ENCODE data around the gene MCC. TPM values are rescaled to one million over a fixed set of nuclear protein-coding genes. Genes with fewer than 3 reads are reported as not detected.

Gene MCC
- total RNA-seq, 1 experiment from 2014 or later, result 23.5 TPM

DNA sequence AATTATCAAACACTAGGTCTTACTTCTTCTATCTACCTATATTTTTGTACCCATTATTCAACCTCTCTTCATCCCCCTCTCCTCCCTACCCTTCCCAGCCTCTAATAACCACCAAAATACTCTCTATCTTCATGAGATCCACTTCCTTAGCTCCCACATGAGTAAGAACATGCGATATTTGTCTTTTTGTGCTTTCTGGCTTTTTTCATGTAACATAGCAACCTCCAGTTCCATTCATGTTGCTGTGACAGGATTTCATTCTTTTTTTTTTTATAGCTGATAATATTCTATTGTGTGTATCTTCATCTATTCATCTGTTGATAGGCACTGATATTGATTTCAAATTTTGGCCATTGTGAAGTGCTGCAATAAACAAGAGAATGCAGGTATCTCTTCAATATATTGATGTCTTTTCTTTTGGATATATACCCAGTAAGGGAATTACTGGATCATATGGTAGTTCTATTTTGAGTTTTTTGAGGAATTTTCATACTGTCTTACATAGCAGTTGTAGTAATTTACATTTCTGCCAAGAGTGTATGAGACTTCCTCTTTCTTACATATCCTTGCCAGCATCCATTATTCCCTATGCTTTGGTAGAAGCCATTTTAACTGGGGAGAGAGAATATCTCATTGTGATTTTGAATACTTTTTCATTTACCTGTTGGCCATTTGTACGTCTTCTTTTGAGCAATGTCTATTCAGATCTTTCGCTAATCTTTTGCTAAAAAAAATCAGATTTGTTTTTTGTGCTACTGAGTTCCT lies 354.9 kb downstream of the MCC start:
- TF ChIP-seq CREB1 (CRISPR knock-in tag; IDR thresholded peaks at IDR 0.05) (no peak), GRHL2 (CRISPR knock-in tag; IDR thresholded peaks at IDR 0.05; ENCODE audit: insufficient replicate concordance, severe bottlenecking) (no peak), NFE2L1 (CRISPR knock-in tag; IDR thresholded peaks at IDR 0.05) (no peak), PRRX2 (CRISPR knock-in tag; IDR thresholded peaks at IDR 0.05) (no peak), ZBTB21 (CRISPR knock-in tag; IDR thresholded peaks at IDR 0.05; ENCODE audit: borderline replicate concordance) (no peak), OVOL2 (CRISPR knock-in tag; IDR thresholded peaks at IDR 0.05; ENCODE audit: borderline replicate concordance) (no peak)
- TF ChIP-seq, protein P1, sequence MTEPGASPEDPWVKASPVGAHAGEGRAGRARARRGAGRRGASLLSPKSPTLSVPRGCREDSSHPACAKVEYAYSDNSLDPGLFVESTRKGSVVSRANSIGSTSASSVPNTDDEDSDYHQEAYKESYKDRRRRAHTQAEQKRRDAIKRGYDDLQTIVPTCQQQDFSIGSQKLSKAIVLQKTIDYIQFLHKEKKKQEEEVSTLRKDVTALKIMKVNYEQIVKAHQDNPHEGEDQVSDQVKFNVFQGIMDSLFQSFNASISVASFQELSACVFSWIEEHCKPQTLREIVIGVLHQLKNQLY (CRISPR knock-in tag; IDR thresholded peaks at IDR 0.05), result no peak
- TF ChIP-seq, protein P2, sequence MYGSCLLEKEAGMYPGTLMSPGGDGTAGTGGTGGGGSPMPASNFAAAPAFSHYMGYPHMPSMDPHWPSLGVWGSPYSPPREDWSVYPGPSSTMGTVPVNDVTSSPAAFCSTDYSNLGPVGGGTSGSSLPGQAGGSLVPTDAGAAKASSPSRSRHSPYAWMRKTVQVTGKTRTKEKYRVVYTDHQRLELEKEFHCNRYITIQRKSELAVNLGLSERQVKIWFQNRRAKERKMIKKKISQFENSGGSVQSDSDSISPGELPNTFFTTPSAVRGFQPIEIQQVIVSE (CRISPR knock-in tag; IDR thresholded peaks at IDR 0.05; ENCODE audit: borderline replicate concordance), result no peak
- Mint-ChIP-seq H3K27me3 (ENCODE audit: low read depth) (no peaks in the 10 kb centered on the region; the same call in 1 of the 2 replicates), H3K4me3 (no peak overlapping the region), H3K36me3 (peaks cover 3% of the 10 kb centered on the region; the same call in 1 of the 2 replicates), H3K9me3 (0 out of 2 replicates have a peak, but pooled peaks cover 3% of the 10 kb centered on the region), H3K4me1 (peaks cover 7% of the 10 kb centered on the region), H3K27ac (no peak overlapping the region)
- POLR2A ChIA-PET, result interaction anchor here (0.6 kb wide), 1 partner anchor 51 kb away, joined by 3 read pairs; no protein-coding TSS in a partner anchor
- DNase-seq (ENCODE audit: low spot score), result no peak
- no peak for ATAC-seq
- CTCF ChIA-PET, result no interaction called here

DNA sequence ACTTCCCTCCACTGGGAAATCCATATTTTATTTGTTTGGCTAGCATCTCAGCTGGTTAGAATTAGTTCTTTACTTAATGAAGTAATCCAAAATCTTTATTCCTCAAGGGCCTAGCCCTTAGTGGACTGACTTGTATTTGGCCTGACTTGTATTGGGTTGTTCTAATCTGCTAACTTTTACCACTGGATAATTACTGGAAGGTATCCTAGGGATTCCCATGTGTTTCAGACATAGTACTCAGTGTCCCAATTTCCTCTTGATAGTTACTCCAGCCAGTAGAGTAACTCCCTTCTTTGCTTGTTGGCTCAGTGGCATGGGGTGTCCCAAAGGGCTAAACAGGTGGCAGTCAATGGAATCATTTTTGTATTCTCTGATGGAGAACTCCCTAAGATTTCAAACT lies 355.7 kb downstream of the MCC start:
- Mint-ChIP-seq H3K27ac (no peak overlapping the region), H3K4me1 (peaks cover 15% of the 10 kb centered on the region), H3K9me3 (peaks cover 7% of the 10 kb centered on the region), H3K36me3 (peaks cover 6% of the 10 kb centered on the region; the same call in 1 of the 2 replicates), H3K4me3 (no peak overlapping the region), H3K27me3 (ENCODE audit: low read depth) (no peaks in the 10 kb centered on the region; the same call in 1 of the 2 replicates)
- DNase-seq (ENCODE audit: low spot score) (no peak), ATAC-seq (no peak)
- TF ChIP-seq, protein P3, sequence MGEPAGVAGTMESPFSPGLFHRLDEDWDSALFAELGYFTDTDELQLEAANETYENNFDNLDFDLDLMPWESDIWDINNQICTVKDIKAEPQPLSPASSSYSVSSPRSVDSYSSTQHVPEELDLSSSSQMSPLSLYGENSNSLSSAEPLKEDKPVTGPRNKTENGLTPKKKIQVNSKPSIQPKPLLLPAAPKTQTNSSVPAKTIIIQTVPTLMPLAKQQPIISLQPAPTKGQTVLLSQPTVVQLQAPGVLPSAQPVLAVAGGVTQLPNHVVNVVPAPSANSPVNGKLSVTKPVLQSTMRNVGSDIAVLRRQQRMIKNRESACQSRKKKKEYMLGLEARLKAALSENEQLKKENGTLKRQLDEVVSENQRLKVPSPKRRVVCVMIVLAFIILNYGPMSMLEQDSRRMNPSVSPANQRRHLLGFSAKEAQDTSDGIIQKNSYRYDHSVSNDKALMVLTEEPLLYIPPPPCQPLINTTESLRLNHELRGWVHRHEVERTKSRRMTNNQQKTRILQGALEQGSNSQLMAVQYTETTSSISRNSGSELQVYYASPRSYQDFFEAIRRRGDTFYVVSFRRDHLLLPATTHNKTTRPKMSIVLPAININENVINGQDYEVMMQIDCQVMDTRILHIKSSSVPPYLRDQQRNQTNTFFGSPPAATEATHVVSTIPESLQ (CRISPR knock-in tag; IDR thresholded peaks at IDR 0.05), result no peak
- TF ChIP-seq, protein P4, sequence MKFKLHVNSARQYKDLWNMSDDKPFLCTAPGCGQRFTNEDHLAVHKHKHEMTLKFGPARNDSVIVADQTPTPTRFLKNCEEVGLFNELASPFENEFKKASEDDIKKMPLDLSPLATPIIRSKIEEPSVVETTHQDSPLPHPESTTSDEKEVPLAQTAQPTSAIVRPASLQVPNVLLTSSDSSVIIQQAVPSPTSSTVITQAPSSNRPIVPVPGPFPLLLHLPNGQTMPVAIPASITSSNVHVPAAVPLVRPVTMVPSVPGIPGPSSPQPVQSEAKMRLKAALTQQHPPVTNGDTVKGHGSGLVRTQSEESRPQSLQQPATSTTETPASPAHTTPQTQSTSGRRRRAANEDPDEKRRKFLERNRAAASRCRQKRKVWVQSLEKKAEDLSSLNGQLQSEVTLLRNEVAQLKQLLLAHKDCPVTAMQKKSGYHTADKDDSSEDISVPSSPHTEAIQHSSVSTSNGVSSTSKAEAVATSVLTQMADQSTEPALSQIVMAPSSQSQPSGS (CRISPR knock-in tag; IDR thresholded peaks at IDR 0.05; ENCODE audit: borderline replicate concordance, low read depth), result no peak
- TF ChIP-seq, protein P5, sequence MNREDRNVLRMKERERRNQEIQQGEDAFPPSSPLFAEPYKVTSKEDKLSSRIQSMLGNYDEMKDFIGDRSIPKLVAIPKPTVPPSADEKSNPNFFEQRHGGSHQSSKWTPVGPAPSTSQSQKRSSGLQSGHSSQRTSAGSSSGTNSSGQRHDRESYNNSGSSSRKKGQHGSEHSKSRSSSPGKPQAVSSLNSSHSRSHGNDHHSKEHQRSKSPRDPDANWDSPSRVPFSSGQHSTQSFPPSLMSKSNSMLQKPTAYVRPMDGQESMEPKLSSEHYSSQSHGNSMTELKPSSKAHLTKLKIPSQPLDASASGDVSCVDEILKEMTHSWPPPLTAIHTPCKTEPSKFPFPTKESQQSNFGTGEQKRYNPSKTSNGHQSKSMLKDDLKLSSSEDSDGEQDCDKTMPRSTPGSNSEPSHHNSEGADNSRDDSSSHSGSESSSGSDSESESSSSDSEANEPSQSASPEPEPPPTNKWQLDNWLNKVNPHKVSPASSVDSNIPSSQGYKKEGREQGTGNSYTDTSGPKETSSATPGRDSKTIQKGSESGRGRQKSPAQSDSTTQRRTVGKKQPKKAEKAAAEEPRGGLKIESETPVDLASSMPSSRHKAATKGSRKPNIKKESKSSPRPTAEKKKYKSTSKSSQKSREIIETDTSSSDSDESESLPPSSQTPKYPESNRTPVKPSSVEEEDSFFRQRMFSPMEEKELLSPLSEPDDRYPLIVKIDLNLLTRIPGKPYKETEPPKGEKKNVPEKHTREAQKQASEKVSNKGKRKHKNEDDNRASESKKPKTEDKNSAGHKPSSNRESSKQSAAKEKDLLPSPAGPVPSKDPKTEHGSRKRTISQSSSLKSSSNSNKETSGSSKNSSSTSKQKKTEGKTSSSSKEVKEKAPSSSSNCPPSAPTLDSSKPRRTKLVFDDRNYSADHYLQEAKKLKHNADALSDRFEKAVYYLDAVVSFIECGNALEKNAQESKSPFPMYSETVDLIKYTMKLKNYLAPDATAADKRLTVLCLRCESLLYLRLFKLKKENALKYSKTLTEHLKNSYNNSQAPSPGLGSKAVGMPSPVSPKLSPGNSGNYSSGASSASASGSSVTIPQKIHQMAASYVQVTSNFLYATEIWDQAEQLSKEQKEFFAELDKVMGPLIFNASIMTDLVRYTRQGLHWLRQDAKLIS (CRISPR knock-in tag; IDR thresholded peaks at IDR 0.05; ENCODE audit: borderline replicate concordance), result no peak
- CTCF ChIA-PET, result no interaction called here
- POLR2A ChIA-PET, result interaction anchor here (0.5 kb wide), 1 partner anchor 408 kb away, joined by 5 read pairs; no protein-coding TSS in a partner anchor
